Activated T-helper 1 cell treated with anti-CD3 and anti-CD28 coated beads, Interleukin-2, amount 50 U/mL, for 16 hours (primary cell): Measurements from ENCODE around the gene ZBTB43.
A peak's percentile ranks its signal among the peaks of the same experiment; 100 is the strongest.
"Not testable (repeated sequence)": the region's sequence is repeated elsewhere in the genome, so short reads cannot be mapped to it uniquely, and the experiment has no call there.

Experiments used
- DNase-seq, 2 donors: peaks; one replicate each; pipeline ENCODE4 v3.0.0-alpha.2; 2020; ENCODE audit warnings: low read depth in 1 of 2, low spot score in 1 of 2

The ZBTB43 gene, protein sequence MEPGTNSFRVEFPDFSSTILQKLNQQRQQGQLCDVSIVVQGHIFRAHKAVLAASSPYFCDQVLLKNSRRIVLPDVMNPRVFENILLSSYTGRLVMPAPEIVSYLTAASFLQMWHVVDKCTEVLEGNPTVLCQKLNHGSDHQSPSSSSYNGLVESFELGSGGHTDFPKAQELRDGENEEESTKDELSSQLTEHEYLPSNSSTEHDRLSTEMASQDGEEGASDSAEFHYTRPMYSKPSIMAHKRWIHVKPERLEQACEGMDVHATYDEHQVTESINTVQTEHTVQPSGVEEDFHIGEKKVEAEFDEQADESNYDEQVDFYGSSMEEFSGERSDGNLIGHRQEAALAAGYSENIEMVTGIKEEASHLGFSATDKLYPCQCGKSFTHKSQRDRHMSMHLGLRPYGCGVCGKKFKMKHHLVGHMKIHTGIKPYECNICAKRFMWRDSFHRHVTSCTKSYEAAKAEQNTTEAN

DNA sequence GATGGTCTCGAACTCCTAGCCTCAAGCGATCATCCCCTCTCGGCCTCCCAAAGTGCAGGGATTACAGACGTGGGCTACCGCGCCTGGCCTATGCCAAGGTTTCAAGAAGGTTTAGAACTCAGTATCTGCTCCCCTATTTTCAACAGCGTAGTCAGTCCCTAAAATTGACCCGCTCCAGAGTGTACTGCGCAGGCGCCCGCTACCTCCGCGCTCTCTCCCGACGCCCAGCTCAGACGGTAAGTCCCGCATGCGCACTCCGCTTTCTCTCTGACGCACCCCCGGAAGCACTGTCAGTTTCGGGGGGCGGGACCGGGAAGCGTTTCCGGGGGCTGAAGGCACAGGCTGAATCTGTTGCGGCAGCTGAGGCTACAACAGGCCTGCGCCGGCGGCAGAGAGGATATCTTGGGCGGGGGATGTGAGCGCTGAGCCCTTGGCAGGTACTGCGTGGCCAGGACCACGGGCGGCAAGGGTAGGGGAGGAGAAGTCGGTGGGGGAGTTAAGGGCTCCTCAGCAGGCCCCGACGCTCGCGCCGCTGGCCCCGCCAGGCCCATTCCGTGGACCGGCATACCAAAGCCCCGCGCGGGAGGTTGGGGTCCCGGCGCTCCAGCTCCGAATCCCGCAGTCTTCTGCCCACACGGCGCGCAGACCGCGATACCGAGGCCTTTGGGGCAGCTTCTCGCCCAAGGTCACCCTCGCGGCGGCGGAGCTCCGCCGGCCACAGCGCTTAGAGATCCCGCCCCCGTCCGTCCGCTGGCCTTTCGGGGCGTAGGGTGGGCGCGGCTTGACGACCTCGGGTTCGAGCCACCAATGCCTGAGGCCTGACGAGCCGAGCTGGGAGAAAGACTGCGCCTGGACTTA, at the start of gene ZBTB43:
TSS of gene ZBTB43 (plus strand) at position 345 of the 858 bp plus-strand sequence. CDS start 27,470 bp downstream, outside the sequence.
- DNase-seq: peak; percentile 96 to 97

DNA sequence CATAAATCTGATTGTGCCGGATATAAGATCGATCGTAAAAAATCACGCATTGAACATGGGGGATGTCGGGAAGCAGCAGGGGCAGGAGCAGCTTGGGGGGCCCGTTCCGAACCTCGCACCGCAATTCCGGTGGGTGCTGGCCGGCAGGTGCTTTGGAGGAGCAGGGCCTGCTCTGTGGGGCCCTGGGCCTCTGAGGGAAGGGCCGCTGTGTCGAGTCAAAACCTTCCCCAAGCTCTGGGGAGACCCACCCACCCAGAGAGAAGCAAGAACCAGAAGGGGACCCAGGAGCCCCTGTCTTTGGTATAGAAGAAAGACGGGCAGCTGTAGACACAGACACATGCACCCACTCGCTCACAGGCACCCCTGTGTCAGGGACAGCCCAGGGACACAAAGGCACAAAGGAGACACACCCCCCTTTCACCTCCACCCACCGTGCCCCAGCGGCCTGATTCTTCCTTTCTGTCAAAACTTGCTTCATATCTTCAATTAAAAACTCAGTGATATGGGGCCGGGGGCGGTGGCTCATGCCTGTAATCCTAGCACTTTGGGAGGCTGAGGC, 49.4 kb upstream of the ZBTB43 start:
- DNase-seq: no peak

DNA sequence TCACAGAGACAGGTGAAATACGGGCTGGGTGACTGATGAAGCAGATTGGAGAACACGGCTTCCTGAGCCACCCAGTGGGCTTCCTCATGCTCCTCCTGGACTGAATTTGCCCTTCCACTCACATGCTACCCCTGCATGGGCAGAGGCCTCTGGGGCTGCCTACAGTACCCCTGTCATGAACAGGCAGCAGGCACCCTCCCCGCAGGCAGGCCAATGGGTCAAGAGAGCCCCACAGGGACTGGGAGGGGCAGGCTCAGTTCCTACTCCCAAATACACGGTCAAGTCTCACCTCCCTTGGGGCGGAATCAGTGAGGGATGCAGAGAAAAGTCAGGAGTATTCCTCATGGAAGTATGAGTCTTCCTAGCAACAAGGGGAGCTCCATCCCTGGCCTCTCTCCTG, 48.6 kb upstream of the ZBTB43 start:
- no peak for DNase-seq

DNA sequence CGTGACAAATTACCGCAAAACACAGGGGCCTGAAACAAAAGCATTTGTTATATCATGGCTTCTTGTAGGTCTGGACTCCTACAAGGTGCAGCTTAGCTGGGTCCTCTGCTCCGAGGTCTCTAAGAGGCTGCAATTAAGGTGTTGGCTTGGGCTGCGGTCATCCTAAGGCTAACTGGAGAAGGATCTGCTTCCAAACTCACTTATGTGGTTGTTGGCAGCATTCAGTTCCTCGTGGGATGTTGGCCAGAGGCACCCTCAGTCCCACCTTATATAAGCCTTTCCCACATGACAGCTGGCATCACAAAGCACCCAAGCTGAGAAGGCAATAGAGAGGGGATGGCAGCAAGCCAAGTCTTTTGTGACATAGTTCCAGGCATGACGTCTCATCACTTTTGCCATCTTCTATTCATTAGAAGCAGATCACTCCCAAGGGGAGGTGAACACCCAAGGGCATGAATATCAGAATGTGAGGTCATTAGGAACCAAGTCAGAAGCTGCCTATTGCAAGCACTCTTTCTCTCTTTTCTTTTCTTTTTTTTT, 47.9 kb upstream of the ZBTB43 start:
- no peak for DNase-seq

DNA sequence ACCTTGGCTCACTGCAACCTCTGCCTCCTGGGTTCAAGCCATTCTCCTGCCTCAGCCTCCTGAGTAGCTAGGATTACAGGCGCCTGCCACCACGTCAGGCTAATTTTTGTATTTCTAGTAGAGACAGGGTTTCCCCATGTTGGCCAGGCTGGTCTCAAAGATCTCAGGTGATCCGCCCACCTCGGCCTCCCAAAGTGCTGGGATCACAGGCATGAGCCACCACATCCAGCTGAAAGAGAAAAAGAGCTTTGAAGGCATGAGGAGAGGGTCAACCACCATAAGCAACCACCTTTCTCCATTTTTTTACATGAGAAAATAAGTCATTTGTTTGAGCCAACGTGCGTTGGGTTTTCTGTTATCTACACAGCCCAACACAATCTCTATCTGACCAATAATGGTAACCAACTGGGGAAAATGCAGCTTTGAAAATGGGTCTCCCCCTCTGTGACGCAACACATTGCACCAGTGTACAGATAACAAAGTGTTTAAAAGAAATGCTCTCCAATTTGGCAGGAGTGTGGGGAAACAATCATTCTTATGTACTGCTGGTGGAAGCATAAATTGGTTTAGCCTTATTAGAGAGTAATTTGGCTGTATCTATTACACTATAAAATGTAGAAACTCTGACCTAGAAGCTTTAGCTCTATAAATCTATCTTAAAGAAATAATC, 45.8 kb upstream of the ZBTB43 start:
- DNase-seq: no peak

DNA sequence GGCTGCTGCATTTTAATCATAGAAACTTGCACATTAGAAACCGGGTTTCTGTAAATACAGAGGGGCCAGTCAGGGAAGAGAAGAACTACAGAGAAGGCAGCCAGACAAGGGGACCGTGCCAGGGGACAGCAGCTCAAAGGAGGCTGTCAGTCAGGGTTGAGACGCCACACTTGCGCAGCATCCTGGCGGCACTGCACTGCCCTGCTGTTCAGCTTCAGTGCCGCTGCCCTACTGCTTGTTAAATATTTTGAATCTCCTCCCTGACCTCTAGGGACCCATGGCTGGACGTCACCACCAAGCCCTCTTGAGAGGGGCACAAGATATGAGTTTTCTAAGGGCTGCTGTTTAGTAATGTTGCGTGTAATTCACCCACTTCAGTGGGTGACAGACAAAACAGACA, 43.6 kb upstream of the ZBTB43 start:
- DNase-seq: no peak

DNA sequence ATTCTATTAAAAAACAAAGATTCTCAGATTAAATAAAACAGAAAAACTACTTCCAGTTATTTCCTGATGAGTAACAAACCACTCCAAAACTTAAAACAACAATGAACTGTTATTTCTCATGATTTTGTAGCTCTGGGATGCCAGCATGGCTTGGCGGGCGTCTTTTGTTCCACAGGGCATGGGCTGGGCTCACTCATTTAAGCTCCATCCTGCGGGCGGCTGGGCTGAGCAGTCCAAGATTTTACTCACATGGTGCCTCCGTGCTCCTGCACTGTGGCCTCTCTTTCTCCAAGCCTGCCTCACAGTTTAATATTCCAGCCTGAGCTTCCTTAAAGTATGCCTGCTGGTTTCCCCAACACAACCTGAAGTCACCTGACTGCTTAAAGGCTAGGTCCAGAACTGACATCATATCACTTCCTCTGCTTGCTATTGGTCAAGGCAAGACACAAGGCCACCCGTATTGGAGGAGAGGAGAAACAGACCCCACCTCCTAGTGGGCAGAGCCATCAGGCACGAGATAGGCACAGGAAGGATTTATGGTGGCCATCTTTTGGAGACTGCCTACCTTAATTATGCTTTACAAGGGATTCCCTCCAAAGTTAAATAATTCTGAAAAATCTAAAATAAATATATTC, 41.6 kb upstream of the ZBTB43 start:
- no peak for DNase-seq

DNA sequence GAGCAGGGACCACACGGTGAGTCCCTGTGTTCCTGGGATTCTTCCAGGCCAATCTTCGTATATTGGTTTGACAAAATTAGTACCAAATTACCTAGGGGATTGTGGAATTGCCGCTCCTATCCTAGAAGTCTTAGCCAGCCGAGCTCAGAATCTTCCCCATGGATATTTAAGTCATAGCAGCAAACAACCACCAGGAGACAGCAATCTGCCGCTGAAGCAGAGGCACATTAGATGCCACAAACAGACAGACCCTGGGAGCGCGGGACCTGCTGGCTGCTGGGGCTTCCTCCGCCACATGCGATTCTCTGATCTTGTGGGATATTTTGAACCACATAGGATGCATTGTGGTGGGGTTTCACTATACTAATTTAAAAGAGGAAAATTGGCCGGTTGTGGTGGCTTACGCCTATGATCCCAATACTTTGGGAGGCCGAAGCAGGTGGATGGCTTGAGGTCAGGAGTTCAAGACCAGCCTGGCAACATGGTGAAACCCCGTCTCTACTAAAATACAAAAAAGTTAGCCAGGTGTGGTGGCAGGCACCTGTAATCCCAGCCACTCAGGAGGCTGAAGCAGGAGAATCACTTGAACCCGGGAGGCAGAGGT, 31.7 kb upstream of the ZBTB43 start:
- no peak for DNase-seq

DNA sequence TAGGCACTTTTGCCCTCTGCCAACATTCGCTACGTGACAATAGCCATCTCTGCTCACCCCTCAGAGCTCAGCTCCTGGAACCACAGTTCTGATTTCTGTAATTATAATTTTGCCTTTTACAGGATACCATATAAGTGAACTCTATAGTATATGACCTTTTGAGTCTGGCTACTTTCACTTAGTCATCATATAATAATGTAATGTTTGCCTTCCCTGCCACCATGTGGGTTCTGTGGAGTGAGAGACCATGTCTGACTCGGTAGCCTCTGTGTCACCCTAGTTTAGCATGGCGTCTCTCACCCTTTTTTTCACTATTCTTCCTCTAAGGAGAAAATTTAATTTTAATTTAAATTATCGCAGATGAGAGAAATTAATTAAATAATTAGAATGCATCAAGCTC, 28.9 kb upstream of the ZBTB43 start:
- DNase-seq: no peak

DNA sequence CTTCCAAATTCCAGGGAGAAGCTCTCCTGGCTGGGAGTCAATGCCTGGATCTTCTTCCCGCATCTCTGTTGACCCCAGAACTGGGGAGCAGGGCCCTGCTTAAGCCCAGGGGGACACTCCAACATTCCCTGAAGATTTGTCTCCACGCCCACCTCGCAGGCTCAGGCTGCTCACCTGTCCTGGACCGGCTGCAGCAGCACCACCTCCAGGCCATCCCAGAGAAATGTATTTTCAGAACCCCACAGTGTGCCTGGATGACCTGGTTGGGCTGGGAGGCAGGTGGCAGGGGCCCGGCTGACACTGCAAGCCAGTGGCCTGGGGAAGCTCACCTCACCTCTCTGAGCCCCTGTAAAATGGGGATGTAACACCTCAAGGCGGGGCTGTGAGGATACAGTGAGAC, 27.1 kb upstream of the ZBTB43 start:
- no peak for DNase-seq

DNA sequence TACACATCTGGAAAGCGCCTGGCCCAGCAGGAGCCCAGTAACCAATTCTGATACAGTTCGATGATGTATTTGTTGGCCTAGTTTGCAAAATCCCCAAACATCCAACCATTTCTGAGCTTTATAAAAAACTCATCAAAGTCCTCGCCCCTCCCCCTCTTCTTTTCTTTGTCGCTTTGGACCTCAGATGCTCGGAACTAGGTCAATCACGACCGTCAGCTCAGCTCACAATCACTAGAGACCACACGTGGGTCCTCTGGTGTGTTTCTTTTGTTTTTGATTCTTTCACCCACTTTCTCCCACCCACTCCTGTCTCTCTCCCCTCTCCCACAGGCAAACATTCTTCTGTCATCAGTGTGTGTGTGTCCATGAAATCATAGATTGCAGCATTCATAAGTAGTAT, 26.7 kb upstream of the ZBTB43 start:
- no peak for DNase-seq

DNA sequence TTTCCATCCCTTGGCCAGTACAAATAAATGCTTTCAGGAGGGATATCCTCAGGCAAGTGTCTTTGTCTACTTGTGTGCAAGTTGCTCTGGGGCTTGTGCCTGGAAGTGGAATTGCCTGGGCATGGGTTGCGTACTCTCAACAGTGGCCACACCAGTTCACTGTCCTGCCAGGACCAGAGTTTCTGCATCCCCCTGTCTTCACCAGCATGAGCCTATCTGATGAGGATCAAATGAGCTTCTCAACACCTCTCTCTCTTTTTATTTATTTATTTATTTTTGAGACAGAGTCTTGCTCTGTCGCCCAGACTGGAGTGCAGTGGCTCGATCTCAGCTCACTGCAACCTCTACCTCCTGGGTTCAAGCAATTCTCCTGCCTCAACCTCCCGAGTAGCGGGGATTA, 26.1 kb upstream of the ZBTB43 start:
- not testable (repeated sequence) for DNase-seq

DNA sequence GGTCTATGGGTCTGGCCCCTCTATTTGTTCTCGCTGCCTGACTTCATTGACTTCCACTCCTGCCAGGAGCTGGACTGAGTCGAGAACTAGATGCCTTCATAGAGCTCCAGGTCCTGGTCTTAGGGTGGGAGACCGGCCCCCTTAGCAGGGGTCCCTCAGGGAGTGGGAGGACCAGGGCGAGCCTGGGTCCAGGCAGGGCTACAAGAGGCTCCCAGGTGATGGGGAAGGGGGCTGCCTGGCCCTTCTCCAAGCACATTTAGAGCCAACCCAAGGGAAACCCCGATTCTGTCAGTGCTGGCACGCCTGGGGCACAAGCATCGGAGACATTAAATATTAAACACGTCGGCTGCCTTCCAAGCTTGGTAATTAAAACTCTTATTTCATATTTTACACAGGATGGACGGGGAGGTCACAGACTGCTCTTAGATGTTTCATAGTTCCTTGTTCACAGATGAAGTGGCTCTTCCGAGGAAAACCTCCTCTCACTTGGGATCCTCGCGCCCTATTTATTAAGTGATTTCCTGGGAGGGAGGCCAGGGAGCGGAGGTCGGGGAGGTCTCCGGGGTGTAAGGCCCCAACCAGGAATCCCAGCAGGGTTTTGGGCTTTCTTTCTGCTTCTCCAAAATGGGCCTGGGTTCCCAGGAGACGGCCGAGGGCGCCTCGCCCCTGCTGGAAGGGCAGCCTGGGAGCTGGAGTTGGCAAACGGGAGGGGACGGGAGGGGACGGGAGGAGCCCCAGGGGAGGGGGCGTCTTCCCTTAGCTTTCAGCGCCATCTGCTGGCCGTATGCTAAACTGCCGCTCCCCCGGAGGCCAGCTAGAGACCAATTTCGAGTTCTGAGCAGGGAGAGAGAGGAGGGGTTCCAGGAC, 23.4 kb upstream of the ZBTB43 start:
- DNase-seq: peak; percentile 73 to 86

DNA sequence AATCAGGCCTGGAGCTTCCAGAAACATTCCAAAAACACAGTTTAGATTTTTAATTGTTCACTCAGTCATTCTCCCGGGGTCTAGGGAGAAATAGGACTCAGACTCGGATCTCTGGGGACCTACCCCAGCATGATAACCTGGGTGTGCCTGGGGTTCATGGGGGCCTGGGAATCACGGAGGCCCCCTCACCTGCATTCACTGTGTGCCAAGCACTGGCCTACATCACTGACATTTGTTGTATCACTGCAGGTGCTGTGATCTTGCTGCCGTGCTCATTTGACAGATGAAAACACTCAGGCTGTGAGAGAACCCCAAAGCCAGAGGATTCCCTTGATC, 22.8 kb upstream of the ZBTB43 start:
- DNase-seq: no peak

DNA sequence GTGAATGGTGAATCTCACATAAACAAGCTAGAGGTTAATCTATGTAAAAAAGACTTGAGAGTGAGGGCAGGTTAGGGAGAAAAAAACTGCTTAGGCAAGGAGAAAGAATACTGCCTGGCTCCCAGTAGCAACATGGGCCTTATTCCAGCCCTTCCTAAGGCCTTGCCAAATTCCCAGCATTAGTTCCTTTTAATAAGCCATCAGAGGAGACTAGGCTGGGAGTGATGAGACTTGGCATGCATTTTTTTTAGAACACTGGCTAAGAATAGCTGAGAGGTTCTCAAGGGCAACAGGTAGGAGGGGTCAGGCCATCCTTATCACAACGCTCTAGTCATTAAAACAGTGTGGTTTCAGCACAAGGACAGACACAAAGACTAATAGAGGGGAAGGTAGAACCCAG, 20.9 kb upstream of the ZBTB43 start:
- DNase-seq: no peak

DNA sequence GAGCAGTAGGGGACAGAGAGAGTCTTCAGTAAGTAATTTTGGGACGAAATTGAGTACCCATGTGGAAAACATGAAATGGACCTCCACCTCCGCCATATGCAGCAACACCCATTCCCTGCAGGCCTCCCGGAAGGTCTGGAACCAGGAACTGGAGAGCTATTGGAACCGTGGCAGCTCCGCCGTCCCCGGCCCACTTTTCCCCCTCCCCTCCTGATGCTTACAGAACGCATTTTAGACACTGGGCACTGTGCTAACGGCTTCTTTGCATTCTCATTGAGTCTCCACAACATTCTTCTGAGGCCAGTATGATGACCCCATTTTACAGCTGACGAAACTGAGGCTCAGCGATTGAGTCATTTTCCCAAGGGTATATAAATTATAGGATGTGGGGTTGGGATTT, 20.4 kb upstream of the ZBTB43 start:
- DNase-seq: no peak

DNA sequence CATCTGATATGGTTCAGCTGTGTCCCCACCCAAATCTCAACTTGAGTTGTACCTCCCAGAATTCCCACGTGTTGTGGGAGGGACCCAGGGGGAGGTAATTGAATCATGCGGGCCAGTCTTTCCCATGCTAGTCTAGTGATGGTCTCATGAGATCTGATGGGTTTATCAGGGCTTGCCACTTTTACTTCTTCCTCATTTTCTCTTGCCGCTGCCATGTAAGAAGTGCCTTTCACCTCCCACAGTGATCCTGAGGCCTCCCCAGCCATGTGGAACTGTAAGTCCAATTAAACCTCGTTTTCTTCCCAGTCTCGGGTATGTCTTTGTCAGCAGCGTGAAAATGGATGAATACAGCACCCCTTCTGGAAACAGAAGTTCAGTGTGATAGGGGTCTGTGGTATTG, 20.0 kb upstream of the ZBTB43 start:
- DNase-seq: not testable (repeated sequence)

DNA sequence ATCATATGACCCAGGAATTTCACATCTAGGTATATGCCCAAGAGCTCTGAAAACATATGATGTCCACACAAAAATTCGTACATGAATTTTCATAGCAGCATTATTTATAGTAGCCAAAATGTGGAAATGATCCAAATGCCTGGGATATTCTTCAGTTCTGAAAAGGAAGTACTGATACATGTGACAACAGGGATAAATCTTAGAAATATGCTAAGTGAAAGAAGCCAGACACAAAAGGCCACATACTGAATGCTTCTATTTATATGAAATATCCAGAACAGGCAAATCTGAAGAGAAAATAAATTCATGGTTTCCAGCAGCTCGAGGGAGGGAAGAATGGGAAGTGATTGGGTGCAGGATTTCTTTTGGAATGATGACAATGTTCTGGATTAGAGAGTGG, 16.8 kb upstream of the ZBTB43 start:
- DNase-seq: no peak

DNA sequence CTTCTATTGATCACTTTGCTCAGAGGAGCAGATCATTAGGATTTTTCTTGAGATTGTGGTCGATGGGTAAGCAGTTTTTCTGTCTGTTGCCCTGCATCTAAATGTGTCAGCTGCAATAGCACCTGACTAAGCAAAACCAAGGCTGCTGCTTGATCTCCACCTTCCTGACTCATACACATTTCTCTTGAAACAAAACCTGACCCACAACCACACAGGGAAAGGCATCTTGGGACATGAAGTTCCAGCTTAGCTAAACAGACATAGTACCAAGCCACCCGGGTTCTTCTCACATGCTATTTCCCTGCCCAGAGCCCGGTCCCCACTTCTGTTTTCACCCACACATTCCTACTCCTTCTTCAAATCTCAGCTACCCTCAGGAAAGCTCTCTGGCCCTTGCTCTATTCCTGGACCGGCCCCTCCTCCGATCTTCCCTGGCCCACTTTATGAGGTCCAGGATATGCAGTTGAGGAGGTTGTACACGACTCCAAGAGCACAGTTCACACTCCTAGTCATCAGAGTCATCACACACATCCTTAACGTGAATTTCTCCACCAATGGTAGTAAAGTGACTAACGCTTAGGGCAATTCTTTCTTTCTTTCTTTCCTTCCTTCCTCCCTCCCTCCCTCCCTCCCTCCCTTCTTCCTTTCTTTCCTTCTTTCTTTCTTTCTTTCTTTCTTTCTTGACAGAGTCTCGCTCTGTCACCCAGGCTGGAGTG, 16.0 kb upstream of the ZBTB43 start:
- no peak for DNase-seq
